Stimulated activated CD8-positive, alpha-beta memory T cell treated with anti-CD3 and anti-CD28 coated beads, Interleukin-12 subunit alpha, Interleukin-12 subunit beta, amount 100 ng/mL, for 4 hours (primary cell): ENCODE results near the gene TPP2.
A peak's percentile ranks its signal among the peaks of the same experiment; 100 is the strongest.

Experiments
- DNase-seq: peaks from one replicate; pipeline ENCODE4 v3.0.0-alpha.2; 2020; ENCODE audit warnings: low read depth

The TPP2 gene

GRCh38 chr13:102596147-102597028, at the start of gene TPP2:
Gene TPP2 (plus strand): TSS chr13:102596986. CDS start chr13:102597039, 53 bp downstream.
- peak; percentile 99 for DNase-seq

- no peak for DNase-seq
Observed at GRCh38 chr13:102548811-102549210, 48.0 kb upstream of the TPP2 start.

GRCh38 chr13:102550507-102550906, 46.3 kb upstream of the TPP2 start:
- no peak for DNase-seq

- no peak for DNase-seq
Observed at GRCh38 chr13:102555914-102556553, 40.8 kb upstream of the TPP2 start.

GRCh38 chr13:102556806-102557205, 40.0 kb upstream of the TPP2 start:
- no peak for DNase-seq

GRCh38 chr13:102558029-102558428, 38.8 kb upstream of the TPP2 start:
- no peak for DNase-seq

- no peak for DNase-seq
Observed at GRCh38 chr13:102561933-102562332, 34.9 kb upstream of the TPP2 start.

- DNase-seq, result no peak
Observed at GRCh38 chr13:102563267-102563666, 33.5 kb upstream of the TPP2 start.

GRCh38 chr13:102564564-102564963, 32.2 kb upstream of the TPP2 start:
- no peak for DNase-seq

GRCh38 chr13:102566513-102566912, 30.3 kb upstream of the TPP2 start:
- no peak for DNase-seq

- no peak for DNase-seq
Observed at GRCh38 chr13:102567857-102568256, 28.9 kb upstream of the TPP2 start.

- DNase-seq, result no peak
Observed at GRCh38 chr13:102569488-102569887, 27.3 kb upstream of the TPP2 start.

- no peak for DNase-seq
Observed at GRCh38 chr13:102571075-102571474, 25.7 kb upstream of the TPP2 start.

GRCh38 chr13:102572323-102572722, 24.5 kb upstream of the TPP2 start:
- DNase-seq, result no peak

- DNase-seq, result no peak
Observed at GRCh38 chr13:102580552-102581169, 16.1 kb upstream of the TPP2 start.

- DNase-seq, result no peak
Observed at GRCh38 chr13:102582256-102582655, 14.5 kb upstream of the TPP2 start.

GRCh38 chr13:102584434-102584833, 12.4 kb upstream of the TPP2 start:
- DNase-seq, result no peak

- DNase-seq, result no peak
Observed at GRCh38 chr13:102586615-102587014, 10.2 kb upstream of the TPP2 start.

GRCh38 chr13:102587916-102588315, 8.9 kb upstream of the TPP2 start:
- no peak for DNase-seq

- DNase-seq, result no peak
Observed at GRCh38 chr13:102589301-102589822, 7.4 kb upstream of the TPP2 start.

- peak; percentile 56 for DNase-seq
Observed at GRCh38 chr13:102591988-102592781, 4.6 kb upstream of the TPP2 start.

- no peak for DNase-seq
Observed at GRCh38 chr13:102593466-102593865, 3.3 kb upstream of the TPP2 start.
